ENCODE measurements around the gene LTN1. TPM values are rescaled to one million over a fixed set of nuclear protein-coding genes. Genes with fewer than 3 reads are reported as not detected.

The LTN1 gene
- total RNA-seq, 1 donor from 2014 or later: 24.3 TPM

DNA sequence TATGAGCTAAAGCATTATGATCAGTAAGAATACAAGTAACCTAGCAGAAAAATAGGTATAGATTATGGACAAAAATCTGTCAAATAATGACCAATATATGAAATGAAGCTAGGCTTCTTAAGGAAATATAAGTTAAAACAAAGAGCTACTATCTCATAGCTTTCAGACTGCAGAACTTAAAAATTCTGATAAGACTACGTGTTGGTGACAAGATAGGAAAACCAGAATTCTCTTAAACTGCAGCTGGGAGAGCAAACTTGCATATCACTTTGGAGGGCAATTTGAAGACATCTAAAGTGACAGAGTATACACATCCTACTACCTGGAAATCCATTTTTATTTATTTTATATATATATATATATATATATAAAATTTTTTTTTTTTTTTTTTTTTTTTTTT, 65.5 kb downstream of the LTN1 start:
- Mint-ChIP-seq H3K27ac (no peak overlapping the region), H3K27me3 (no peaks in the 10 kb centered on the region), H3K4me3 (no peak overlapping the region), H3K9me3 (no peaks in the 10 kb centered on the region), H3K4me1 (ENCODE audit: unreplicated experiment) (no peaks in the 10 kb centered on the region), H3K36me3 (peaks cover 14% of the 10 kb centered on the region)
- no peak for DNase-seq (ENCODE audit: extremely low spot score, unreplicated experiment)
- TF ChIP-seq, protein P1, sequence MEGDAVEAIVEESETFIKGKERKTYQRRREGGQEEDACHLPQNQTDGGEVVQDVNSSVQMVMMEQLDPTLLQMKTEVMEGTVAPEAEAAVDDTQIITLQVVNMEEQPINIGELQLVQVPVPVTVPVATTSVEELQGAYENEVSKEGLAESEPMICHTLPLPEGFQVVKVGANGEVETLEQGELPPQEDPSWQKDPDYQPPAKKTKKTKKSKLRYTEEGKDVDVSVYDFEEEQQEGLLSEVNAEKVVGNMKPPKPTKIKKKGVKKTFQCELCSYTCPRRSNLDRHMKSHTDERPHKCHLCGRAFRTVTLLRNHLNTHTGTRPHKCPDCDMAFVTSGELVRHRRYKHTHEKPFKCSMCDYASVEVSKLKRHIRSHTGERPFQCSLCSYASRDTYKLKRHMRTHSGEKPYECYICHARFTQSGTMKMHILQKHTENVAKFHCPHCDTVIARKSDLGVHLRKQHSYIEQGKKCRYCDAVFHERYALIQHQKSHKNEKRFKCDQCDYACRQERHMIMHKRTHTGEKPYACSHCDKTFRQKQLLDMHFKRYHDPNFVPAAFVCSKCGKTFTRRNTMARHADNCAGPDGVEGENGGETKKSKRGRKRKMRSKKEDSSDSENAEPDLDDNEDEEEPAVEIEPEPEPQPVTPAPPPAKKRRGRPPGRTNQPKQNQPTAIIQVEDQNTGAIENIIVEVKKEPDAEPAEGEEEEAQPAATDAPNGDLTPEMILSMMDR (conservative IDR thresholded peaks at IDR 0.05): no peak

DNA sequence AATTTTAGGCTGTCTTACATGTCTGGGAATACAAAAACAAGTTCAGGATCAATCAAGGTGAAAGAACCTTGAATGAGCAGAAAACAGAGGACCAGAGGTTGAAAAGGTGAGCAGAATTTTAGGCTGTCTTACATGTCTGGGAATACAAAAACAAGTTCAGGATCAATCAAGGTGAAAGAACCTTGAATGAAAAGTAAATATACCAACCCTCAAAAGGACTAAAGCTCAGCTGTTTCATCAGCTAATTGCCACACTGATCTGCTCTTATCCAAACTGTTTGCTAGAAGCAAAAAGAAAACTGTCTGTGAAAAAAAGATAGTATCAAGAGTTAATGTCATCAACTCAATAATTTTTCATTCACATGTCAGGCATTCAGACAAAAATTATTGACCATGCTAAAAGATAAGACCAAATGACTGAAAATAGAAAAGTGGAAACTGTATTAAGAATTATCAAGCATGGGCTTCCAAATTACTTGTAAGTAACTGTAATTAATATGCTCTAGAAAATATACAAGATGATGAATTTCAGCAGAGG, 69.2 kb downstream of the LTN1 start:
- H3K27ac Mint-ChIP-seq: no peak overlapping the region
- no peaks in the 10 kb centered on the region for H3K9me3 Mint-ChIP-seq
- no peak for DNase-seq (ENCODE audit: extremely low spot score, unreplicated experiment)

DNA sequence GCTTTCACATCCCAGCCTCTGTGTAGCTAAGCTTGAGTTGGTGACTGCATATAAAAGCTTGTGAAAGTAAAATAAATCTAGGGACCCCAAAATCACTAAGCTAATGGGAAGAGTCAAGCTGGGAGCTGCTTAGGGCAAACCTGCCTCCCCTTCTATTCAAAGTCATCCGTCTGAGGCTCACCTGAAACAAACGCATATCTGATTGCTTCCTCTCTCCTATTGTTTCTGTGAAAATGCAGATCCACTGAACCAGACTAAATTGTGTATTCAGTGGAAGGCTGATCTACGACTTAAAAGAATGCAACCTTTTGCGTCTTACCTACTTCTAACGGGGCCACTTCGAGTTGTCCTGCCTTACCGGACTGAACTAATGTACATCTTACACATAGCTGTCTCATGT, 70.3 kb downstream of the LTN1 start:
- DNase-seq (ENCODE audit: extremely low spot score, unreplicated experiment): no peak
- TF ChIP-seq, protein P1 (conservative IDR thresholded peaks at IDR 0.05): no peak
- Mint-ChIP-seq H3K36me3 (peaks cover 11% of the 10 kb centered on the region), H3K4me1 (ENCODE audit: unreplicated experiment) (no peaks in the 10 kb centered on the region), H3K27me3 (no peaks in the 10 kb centered on the region), H3K4me3 (no peak overlapping the region), H3K9me3 (no peaks in the 10 kb centered on the region), H3K27ac (no peak overlapping the region)

More for the DNA sequence above, 69.2 kb downstream of the LTN1 start:
- H3K27me3 Mint-ChIP-seq: no peaks in the 10 kb centered on the region
- TF ChIP-seq, protein P1 (conservative IDR thresholded peaks at IDR 0.05): no peak
- H3K36me3 Mint-ChIP-seq: peaks cover 11% of the 10 kb centered on the region
- H3K4me1 Mint-ChIP-seq (ENCODE audit: unreplicated experiment): no peaks in the 10 kb centered on the region
- H3K4me3 Mint-ChIP-seq: no peak overlapping the region

DNA sequence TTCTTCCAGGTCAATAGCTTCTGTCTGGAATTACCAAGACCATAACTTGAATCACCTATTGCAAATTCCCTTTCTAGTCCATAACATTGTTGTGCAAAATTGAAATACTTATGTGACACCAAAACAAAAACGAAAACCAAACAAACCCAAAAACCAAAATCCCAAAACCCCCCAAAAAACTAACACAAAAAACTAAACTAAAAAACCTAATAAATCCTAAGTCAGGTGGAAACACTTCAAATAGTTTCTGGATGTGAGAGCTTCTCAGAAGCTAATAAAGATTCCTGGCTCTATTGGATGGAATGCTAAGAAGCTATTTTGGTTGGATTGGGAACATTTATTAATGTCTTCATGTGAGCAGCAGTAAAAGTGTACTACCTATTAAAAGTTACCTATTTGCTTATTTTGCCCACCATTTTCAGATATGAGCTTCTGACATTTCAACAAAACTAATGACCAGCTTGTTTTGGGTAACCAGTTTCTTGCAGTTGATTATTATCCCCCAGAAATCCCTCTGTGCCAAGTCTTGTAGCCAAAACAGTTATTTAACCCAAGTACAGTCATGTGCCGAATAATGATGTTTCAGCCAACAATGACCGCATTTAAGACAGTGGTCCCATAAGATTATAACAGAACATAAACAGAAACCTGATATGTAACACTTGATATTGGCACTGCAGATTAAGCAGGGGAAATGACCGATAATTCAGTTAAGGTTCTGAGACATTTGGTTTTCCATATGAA, 76.4 kb downstream of the LTN1 start:
- Mint-ChIP-seq H3K27ac (no peak overlapping the region), H3K9me3 (no peaks in the 10 kb centered on the region), H3K4me3 (no peak overlapping the region), H3K36me3 (no peaks in the 10 kb centered on the region), H3K27me3 (no peaks in the 10 kb centered on the region), H3K4me1 (ENCODE audit: unreplicated experiment) (no peaks in the 10 kb centered on the region)
- TF ChIP-seq, protein P1 (conservative IDR thresholded peaks at IDR 0.05): no peak
- DNase-seq (ENCODE audit: extremely low spot score, unreplicated experiment): no peak

DNA sequence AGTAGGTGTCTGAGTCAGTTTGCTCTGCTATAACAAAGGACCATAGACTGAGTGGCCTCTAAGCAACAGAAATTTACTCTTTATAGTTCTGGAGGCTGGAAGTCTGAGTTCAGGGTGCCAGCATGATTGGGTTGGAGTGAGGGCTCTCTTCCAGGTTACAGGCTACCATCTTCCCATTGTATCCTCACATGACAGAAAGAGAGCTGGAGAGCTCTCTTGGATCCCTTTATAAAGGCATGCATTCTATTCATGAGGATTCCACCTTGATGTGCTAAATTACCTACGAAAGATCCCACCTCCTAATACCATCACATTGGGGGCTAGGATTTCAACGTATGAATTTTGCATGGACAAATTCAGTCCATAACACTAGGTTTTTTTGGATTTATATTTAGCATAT, 79.6 kb downstream of the LTN1 start:
- Mint-ChIP-seq H3K27me3 (no peaks in the 10 kb centered on the region), H3K27ac (no peak overlapping the region), H3K4me3 (no peak overlapping the region), H3K4me1 (ENCODE audit: unreplicated experiment) (no peaks in the 10 kb centered on the region), H3K9me3 (no peaks in the 10 kb centered on the region), H3K36me3 (no peaks in the 10 kb centered on the region)
- DNase-seq (ENCODE audit: extremely low spot score, unreplicated experiment): no peak
- TF ChIP-seq, protein P1 (conservative IDR thresholded peaks at IDR 0.05): no peak
